ENCODE data around the gene UBL4A.

The UBL4A gene

GRCh38 chrX:154436983-154437752 lies 49.2 kb downstream of the UBL4A start, which contains the start of gene GDI1:
Gene GDI1, plus strand, starts transcription at chrX:154437154. Its CDS starts 101 bp downstream, at chrX:154437255.
- no peak for DNase-seq

GRCh38 chrX:154436374-154436982 lies 49.9 kb downstream of the UBL4A start:
- DNase-seq: peak; percentile 42

- DNase-seq: no peak
These were observed 51.2 kb downstream of the UBL4A start for GRCh38 chrX:154435171-154435733.

GRCh38 chrX:154434394-154435168 lies 51.8 kb downstream of the UBL4A start:
- DNase-seq: no peak

Data from NCI-H2107 (cell line).